K562 (cell line): ENCODE measurements around the gene GPR85. TPM values are rescaled to one million over a fixed set of nuclear protein-coding genes. Genes with fewer than 3 reads are reported as not detected.

Experiments used
- CBFB ChIP-seq: sonication (generic); formaldehyde crosslinking; IDR thresholded peaks from 2 replicates; pipeline ENCODE4 v1.4.0; 2020; ENCODE audit warnings: mild to moderate bottlenecking, missing genetic modification reagents
- CXXC5 ChIP-seq: fragments of 250-450 bp; sonication (Bioruptor Pico); IDR thresholded peaks from 2 replicates; pipeline ENCODE4 v1.8.0; 2022; ENCODE audit warnings: inconsistent platforms, mild to moderate bottlenecking, moderate library complexity
- EZH2 ChIP-seq: IDR thresholded peaks from 2 replicates; pipeline ENCODE4 v1.6.1; 2012; ENCODE audit warnings: low read depth, mild to moderate bottlenecking, inconsistent platforms, low read length, borderline replicate concordance
- KDM5B ChIP-seq: fragments of 200-600 bp; sonication (generic); IDR thresholded peaks from 2 replicates; pipeline ENCODE4 v1.6.1; 2012; ENCODE audit warnings: low read depth, mild to moderate bottlenecking, moderate library complexity, low read length, control low read depth, inconsistent platforms; ENCODE audit not compliant: insufficient replicate concordance
- MTA1 ChIP-seq: fragments of 450-650 bp; IDR thresholded peaks from 2 replicates; pipeline ENCODE4 v1.6.1; 2017; ENCODE audit warnings: borderline replicate concordance
- OTX1 ChIP-seq: fragments of 450-650 bp; formaldehyde crosslinking; IDR thresholded peaks from 2 replicates; pipeline ENCODE4 v1.4.0; 2022; ENCODE audit warnings: mild to moderate bottlenecking
- ZNF311 ChIP-seq: fragments of 250-450 bp; sonication (Bioruptor Pico); IDR thresholded peaks from 2 replicates; pipeline ENCODE4 v1.4.0; 2020; ENCODE audit warnings: mild to moderate bottlenecking, moderate library complexity
- ZNF609 ChIP-seq: sonication (generic); formaldehyde crosslinking; IDR thresholded peaks from 2 replicates; pipeline ENCODE4 v1.8.1; 2023; ENCODE audit warnings: missing genetic modification reagents, mild to moderate bottlenecking, borderline replicate concordance
- ZNF695 ChIP-seq: fragments of 450-650 bp; formaldehyde crosslinking; IDR thresholded peaks from 2 replicates; pipeline ENCODE4 v1.4.0; 2020; ENCODE audit warnings: mild to moderate bottlenecking, moderate library complexity
- polyA plus RNA-seq, 8 experiments: library from polyadenylated mRNA; depleted of rRNA in 4 of 8; stranded (reverse) in 5 of 8; unstranded in 3 of 8; fragments of >200 nt; fragmentation: Nextera tagmentation in 2 of 8; fragmentation: Illumina TruSeq in 1 of 8; extraction: Ambion mirVana in 2 of 8; extraction: Trizol in 1 of 8; gene quantifications; 2 replicates each; pipeline versions ENCODE4 v1.2.1 to v1.2.3, GENCODE V29; 2011 to 2014; ENCODE audit warnings: inconsistent platforms in 1 of 8, missing spikeins in 1 of 8
- total RNA-seq, 7 experiments: library from RNA; depleted of rRNA in 6 of 7; stranded (reverse); fragments of >200 nt in 6 of 7; fragmentation: Illumina TruSeq in 2 of 7; extraction: Trizol in 2 of 7; gene quantifications; 2 replicates each; pipeline versions ENCODE4 v1.2.1 to v1.2.3, GENCODE V29; 2011 to 2021; ENCODE audit warnings: low replicate concordance in 1 of 7
- TF ChIP-seq, protein P1 (sequence below): fragments of 250-450 bp; sonication (Bioruptor Pico); IDR thresholded peaks from 2 replicates; pipeline ENCODE4 v1.5.0; 2021
- TF ChIP-seq, protein P2 (sequence below), 2 experiments: fragments of 450-650 bp in 1 of 2; sonication (generic) in 1 of 2; formaldehyde crosslinking in 1 of 2; IDR thresholded peaks; 2 replicates each; pipeline versions ENCODE4 v1.7.1 to v1.9.0; 2016 to 2022; ENCODE audit warnings: inconsistent platforms in 1 of 2, mild to moderate bottlenecking in 1 of 2, missing genetic modification reagents in 1 of 2

The GPR85 gene
- total and polyA plus RNA-seq, 9 of the 15 experiments (the other 6 are each of a cell fraction or from before 2014, with no cell fraction given): 2.9 to 18.2 (median 4.0) TPM

- no peak for TF ChIP-seq CXXC5 (CRISPR knock-in tag)
- no peak for TF ChIP-seq ZNF609 (CRISPR knock-in tag)
- no peak for TF ChIP-seq EZH2
- TF ChIP-seq, protein P1, sequence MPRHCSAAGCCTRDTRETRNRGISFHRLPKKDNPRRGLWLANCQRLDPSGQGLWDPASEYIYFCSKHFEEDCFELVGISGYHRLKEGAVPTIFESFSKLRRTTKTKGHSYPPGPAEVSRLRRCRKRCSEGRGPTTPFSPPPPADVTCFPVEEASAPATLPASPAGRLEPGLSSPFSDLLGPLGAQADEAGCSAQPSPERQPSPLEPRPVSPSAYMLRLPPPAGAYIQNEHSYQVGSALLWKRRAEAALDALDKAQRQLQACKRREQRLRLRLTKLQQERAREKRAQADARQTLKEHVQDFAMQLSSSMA: no peak
- TF ChIP-seq, protein P2, sequence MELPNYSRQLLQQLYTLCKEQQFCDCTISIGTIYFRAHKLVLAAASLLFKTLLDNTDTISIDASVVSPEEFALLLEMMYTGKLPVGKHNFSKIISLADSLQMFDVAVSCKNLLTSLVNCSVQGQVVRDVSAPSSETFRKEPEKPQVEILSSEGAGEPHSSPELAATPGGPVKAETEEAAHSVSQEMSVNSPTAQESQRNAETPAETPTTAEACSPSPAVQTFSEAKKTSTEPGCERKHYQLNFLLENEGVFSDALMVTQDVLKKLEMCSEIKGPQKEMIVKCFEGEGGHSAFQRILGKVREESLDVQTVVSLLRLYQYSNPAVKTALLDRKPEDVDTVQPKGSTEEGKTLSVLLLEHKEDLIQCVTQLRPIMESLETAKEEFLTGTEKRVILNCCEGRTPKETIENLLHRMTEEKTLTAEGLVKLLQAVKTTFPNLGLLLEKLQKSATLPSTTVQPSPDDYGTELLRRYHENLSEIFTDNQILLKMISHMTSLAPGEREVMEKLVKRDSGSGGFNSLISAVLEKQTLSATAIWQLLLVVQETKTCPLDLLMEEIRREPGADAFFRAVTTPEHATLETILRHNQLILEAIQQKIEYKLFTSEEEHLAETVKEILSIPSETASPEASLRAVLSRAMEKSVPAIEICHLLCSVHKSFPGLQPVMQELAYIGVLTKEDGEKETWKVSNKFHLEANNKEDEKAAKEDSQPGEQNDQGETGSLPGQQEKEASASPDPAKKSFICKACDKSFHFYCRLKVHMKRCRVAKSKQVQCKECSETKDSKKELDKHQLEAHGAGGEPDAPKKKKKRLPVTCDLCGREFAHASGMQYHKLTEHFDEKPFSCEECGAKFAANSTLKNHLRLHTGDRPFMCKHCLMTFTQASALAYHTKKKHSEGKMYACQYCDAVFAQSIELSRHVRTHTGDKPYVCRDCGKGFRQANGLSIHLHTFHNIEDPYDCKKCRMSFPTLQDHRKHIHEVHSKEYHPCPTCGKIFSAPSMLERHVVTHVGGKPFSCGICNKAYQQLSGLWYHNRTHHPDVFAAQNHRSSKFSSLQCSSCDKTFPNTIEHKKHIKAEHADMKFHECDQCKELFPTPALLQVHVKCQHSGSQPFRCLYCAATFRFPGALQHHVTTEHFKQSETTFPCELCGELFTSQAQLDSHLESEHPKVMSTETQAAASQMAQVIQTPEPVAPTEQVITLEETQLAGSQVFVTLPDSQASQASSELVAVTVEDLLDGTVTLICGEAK (IDR thresholded peaks at IDR 0.05): peak; percentile 50
- TF ChIP-seq, protein P2 (CRISPR knock-in tag; IDR thresholded peaks at IDR 0.05): no peak
- TF ChIP-seq ZNF311: no peak
- TF ChIP-seq CBFB (CRISPR knock-in tag): no peak
- TF ChIP-seq ZNF695 (CRISPR knock-in tag): peak; percentile 44; the same call in 1 of the 2 replicates
- no peak for TF ChIP-seq MTA1
- 0 out of 2 replicates have a peak, but pooled peaks have one; percentile 22 for TF ChIP-seq OTX1 (CRISPR knock-in tag)
- no peak for TF ChIP-seq KDM5B
These were observed 708 bp upstream of the GPR85 start (continued) for GRCh38 chr7:113087071-113087998.
